ENCODE data around the gene ANKRD13B. TPM values are rescaled to one million over a fixed set of nuclear protein-coding genes. Genes with fewer than 3 reads are reported as not detected.
A peak's percentile ranks its signal among the peaks of the same experiment; 100 is the strongest.

ANKRD13B gene
- total RNA-seq, 1 donor from 2014 or later: 27.5 TPM

GRCh38 chr17:29594519-29595090 is 1.7 kb downstream of the ANKRD13B start:
- no peak for TF ChIP-seq CTCF (IDR thresholded peaks at IDR 0.05; ENCODE audit: unreplicated experiment)
- Mint-ChIP-seq H3K36me3 (ENCODE audit: insufficient read depth) (no peaks in the 10 kb centered on the region), H3K27ac (no peak overlapping the region), H3K4me3 (ENCODE audit: low read depth) (peak overlapping the region; percentile 75), H3K4me1 (ENCODE audit: low read depth) (peaks cover 20% of the 10 kb centered on the region), H3K9me3 (ENCODE audit: low read depth) (no peaks in the 10 kb centered on the region), H3K27me3 (peaks cover 7% of the 10 kb centered on the region)
- DNase-seq (ENCODE audit: low spot score, unreplicated experiment): no peak

GRCh38 chr17:29595107-29595942 is 2.4 kb downstream of the ANKRD13B start:
- no peak overlapping the region for H3K4me3 Mint-ChIP-seq (ENCODE audit: low read depth)
- no peak for TF ChIP-seq CTCF (IDR thresholded peaks at IDR 0.05; ENCODE audit: unreplicated experiment)
- no peaks in the 10 kb centered on the region for H3K9me3 Mint-ChIP-seq (ENCODE audit: low read depth)
- no peak for DNase-seq (ENCODE audit: low spot score, unreplicated experiment)
- H3K27me3 Mint-ChIP-seq: peaks cover 7% of the 10 kb centered on the region
- no peak overlapping the region for H3K27ac Mint-ChIP-seq
- H3K36me3 Mint-ChIP-seq (ENCODE audit: insufficient read depth): no peaks in the 10 kb centered on the region
- H3K4me1 Mint-ChIP-seq (ENCODE audit: low read depth): peaks cover 15% of the 10 kb centered on the region

GRCh38 chr17:29595943-29596774 is 3.2 kb downstream of the ANKRD13B start:
- Mint-ChIP-seq H3K27me3 (peaks cover 7% of the 10 kb centered on the region), H3K9me3 (ENCODE audit: low read depth) (no peaks in the 10 kb centered on the region), H3K4me1 (ENCODE audit: low read depth) (peaks cover 10% of the 10 kb centered on the region), H3K4me3 (ENCODE audit: low read depth) (no peak overlapping the region), H3K36me3 (ENCODE audit: insufficient read depth) (no peaks in the 10 kb centered on the region), H3K27ac (no peak overlapping the region)
- no peak for TF ChIP-seq CTCF (IDR thresholded peaks at IDR 0.05; ENCODE audit: unreplicated experiment)
- DNase-seq (ENCODE audit: low spot score, unreplicated experiment): no peak

GRCh38 chr17:29596811-29597210 is 3.9 kb downstream of the ANKRD13B start:
- H3K27me3 Mint-ChIP-seq: peaks cover 7% of the 10 kb centered on the region
- no peak for TF ChIP-seq CTCF (IDR thresholded peaks at IDR 0.05; ENCODE audit: unreplicated experiment)
- no peak overlapping the region for H3K4me3 Mint-ChIP-seq (ENCODE audit: low read depth)
- peaks cover 7% of the 10 kb centered on the region for H3K4me1 Mint-ChIP-seq (ENCODE audit: low read depth)
- no peaks in the 10 kb centered on the region for H3K36me3 Mint-ChIP-seq (ENCODE audit: insufficient read depth)
- H3K9me3 Mint-ChIP-seq (ENCODE audit: low read depth): no peaks in the 10 kb centered on the region
- H3K27ac Mint-ChIP-seq: no peak overlapping the region
- DNase-seq (ENCODE audit: low spot score, unreplicated experiment): no peak

Measured in progenitor cell of endocrine pancreas (in vitro differentiated cells).